ENCODE data around the gene PDE4D.
"Not testable (repeated sequence)": the region's sequence is repeated elsewhere in the genome, so short reads cannot be mapped to it uniquely, and the experiment has no call there.

The PDE4D gene

DNA sequence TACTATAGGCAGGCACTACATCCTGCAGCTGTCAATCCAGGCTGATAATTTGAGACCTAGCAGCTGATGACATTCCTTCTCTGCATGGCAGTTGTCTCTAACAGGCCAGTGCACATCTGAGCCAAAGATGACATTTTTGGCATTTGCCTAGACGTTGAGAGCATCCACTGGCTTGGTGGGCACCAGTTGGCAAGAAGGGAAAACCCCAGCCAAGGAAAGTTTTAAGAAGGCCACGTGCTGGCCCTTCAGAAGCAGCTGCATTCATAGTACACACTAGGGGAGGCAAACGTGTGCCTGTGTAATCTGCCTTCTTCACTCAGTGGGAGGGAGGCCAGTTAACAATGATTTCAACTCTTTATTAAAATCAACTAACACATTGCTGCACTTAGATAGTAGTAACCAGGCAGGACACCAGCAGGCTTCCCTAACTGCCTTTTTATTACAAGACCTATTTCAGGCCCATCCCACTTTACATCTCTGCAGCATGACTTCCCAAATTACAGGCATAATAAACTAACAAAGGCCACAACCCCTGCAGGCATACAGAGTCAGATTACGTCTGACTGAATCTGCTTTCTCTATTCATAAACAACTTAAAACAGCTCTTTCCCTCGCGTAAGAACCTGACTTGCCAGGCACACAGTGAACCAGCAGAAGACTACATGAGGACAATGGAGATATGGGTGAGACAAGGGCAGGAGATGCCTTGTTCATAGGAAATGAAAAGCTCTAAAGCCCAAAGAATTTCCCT lies 576.3 kb downstream of the PDE4D start:
- no peak for DNase-seq

DNA sequence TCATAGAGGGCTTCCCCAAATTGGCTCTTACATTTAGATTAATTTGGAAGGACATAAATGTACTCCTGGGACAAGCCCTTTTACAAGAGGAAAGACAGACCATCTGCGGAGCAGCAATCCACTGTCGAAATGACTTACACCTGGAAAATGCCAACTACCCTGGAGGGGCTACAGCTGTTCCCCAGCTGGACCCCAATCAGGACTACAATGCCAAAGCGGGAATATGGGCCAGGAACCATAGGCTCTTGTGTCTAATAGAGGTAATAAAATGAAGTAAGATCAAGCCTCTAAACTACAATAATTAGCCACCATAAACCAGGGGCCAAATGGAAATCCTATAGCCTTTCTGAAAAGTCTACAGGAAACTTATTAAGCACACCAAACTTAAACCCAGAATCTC lies 581.3 kb downstream of the PDE4D start:
- no peak for DNase-seq

DNA sequence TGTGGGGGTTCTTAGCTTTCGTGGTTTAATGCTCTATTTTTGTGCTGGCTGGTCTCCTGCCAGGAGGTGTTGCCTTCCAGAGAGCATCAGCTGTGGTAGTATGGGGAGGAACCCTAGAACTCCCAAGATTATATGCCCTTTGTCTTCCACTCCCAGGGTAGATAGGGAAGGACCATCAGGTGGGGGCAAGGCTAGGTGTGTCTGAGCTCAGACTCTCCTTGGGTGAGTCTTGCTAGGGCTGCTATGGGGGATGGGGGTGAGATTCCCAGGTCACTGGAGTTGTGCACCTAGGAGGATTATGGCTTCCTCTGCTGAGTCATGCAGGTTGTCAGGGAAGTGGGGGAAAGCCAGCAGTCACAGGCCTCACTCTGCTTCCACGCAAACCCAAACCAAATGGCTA lies 584.8 kb downstream of the PDE4D start:
- DNase-seq: not testable (repeated sequence)

DNA sequence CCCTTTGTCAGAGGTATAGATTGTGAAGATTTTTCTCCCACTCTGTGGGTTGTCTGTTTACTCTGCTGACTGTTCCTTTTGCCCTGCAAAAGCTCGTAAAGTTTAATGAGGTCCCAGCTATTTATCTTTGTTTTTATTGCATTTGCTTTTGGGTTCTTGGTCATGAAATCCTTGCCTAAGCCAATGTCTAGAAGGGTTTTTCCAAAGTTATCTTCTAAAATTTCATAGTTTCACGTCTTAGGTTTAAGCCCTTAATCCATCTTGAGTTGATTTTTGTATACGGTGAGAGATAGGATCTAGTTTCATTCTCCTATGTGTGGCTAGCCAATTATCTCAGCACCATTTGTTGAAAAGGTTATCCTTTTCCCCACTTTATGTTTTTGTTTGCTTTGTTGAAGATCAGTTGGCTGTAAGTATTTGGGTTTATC lies 590.2 kb downstream of the PDE4D start:
- DNase-seq: not testable (repeated sequence)

DNA sequence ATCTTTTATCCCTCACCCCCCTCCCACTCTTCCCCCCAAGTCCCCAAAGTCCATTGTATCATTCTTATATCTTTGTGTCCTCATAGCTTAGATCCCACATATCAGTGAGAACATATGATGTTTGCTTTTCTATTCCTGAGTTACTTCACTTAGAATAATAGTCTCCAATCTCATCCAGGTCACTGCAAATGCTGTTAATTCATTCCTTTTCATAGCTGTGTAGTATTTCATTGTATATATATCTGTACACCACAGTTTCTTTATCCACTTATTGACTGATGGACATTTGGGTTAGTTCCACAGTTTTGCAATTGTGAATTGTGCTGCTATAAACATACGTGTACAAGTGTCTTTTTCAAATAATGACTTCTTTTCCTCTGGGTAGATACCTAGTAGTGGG lies 591.0 kb downstream of the PDE4D start:
- not testable (repeated sequence) for DNase-seq

DNA sequence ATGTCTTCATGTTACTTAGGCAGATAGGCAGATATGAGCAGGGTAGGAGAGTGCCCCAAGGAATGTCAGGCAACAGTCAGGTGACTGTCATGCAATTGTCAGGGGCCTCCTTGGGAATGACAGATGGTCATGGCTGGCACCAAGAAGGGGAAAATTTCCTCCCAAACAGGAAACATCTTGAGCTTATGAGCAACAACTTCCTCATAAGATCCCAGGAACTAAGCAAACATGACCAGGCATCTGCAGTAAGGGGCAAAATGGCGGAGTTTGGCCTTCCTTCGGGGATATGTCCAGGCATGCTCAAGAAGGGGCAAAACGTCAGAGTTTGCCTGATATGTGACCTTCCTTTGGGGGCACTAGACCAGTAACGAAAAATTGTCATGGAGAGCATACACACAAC lies 591.8 kb downstream of the PDE4D start:
- no peak for DNase-seq

DNA sequence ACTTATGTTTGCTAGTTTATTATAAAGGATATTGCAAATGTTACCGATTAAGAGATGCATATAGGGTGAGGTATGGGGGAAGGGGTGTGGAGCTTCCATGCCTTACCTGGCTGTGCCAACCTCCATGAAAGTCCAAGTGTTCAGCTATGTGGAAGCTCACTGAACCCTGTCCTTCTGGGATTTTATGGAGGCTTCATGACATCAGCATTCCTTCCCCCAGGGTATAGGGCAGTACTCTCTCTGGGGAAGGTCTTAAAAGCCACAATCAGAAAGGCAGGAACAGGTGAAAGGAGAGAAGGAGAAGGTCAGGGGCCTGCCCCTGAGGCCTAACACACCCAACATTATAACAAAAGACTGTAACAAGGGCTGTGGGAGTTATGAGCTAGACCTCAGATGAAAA lies 592.6 kb downstream of the PDE4D start:
- DNase-seq: no peak

DNA sequence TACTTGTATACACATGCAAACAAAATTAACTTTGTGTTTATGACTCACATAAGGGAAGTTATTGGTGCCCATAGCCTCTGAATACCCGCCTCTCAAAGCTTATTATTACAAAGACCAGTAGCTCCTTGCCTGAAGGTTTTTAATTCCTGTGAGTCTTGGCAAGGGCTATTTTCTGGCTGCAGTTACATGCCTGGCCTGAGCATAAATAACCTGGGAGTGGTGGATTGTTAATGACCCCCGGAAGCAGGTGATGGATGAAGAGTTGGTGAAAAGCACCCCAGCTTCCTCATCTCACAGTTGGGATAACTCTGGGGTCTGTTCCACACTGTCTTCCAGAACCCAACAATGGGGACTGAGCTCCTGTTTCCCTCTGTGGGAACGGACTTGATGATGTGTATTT lies 594.5 kb downstream of the PDE4D start:
- no peak for DNase-seq

DNA sequence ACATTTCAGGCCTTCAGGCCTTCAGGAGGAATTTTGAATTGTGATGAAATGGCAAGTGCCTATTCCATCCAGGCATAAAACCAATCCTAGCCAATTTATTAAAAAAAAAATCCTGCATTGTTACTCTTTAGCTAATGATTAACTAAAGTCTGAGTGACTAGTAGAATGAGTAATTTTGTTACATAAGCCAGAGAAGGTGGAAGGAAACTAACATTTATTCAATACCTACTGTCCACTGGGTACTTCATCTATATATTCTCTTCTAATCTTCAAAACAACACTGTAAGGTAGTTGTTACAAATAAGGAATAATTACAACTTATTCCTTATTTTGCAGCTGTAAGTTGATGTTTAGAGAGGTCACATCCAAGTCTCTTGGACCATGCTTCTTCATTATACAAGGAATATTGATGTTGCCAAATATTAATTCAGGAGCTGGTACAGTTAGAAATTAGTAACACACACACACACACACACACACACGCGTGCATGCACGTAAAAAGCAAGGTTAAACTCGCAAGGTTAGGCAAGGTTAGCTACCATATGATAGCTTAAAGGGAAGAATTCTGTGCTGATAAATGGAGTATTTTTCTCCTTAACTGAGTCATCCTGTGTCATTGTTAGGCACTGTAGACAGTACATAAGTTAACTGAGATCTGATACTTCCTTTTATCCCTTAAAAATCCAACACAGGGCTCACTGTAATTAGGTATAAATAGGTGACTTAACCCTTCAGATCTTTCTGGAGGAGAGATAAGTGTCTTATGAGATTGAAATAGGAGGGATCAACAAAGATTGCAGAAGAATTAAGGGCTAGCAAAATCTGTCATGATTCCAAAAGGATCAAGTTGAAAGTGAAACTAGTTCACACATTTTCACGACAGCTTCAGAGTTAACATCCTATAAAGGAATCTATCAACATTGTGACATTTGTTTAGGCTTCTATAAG lies 596.9 kb downstream of the PDE4D start:
- DNase-seq: no peak

DNA sequence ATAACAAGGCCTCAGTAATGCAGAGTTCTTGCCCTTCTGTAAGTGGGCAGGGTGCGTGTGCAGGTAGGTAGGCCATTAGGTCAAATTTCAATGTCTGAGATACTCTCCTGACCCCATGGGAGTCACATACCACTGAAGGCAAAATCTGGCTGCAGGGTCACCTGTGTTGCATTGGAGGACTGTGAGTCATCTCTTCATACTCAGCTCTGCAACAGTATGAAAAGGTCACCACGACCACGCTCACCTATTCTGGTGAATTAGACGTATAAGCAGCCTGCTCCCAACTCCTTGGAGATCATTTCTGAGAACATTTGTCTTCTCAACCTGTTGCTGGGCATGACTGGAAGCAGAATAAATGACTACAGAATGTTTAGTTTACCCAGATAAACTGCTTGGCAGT lies 599.8 kb downstream of the PDE4D start:
- DNase-seq: no peak

DNA sequence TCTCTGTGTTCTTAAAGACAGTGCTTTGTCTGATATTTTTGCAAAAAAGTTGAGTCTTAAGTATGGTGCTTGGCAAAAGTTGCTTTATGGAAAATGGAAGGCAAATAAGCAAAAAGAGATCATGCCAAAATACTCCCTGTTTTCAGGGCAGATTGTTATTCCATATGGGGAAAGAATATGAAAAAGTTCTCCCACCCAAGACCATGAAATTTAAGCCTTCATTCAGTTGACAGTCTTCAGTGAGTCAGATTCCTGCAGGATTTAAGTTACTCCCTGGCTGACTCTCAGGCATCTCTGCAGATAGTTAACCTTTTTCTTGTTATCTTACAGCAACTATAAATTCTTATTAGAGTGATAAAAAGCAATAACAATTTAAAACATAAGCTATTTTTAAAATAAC lies 601.6 kb downstream of the PDE4D start:
- no peak for DNase-seq

DNA sequence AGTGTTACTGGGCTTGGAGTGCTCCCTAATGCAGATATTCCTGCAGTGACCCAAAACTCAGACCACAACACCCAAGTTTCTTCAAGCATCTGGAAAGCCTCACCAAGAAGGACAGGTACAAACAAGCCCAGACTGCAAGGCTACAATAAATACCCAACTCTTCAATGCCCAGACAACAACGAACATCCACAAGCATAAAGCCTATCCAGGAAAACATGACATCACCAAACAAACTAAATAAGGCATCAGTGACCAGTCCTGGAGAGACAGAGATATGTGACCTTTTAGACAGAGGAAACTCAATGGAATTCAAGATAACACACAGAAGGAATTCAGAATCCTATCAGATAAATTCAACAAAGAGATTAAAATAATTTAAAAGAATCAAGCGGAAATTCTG lies 605.6 kb downstream of the PDE4D start:
- no peak for DNase-seq

DNA sequence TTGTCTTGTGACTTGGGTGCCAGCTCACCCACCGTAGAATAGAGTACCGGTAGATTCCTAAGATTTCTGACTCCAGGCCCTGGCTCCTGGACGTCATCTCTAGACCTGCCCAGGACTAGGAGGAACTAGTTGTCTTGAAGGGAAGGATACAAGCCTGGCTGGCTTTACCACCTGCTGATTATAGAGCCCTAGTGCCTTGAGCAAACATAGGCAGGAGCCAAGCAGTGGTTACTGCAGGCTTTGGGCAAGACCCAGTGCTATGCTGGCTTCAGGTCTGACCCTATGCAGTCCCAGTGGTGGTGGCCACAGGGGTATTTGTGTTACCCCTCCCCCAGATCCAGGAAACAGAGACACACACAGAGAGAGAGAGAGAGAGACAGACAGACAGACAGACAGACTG lies 606.2 kb downstream of the PDE4D start:
- no peak for DNase-seq

DNA sequence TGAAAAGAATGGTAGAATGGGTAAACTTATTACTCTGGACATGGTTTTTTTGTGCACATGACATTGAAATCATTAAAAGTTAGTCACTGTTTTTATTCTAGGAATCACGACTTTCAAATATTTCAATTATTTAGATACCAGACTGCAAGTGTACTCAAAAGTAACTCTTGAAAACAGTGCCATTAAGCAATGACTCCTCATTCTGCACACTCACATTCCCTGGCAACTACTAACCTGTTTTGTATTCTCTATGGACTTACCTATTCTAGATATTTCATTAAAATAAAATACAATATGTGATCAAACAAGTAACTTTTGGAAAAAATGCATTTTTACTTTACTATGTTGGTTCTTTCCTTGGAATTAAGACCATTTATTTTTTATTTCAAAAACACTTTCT lies 607.0 kb downstream of the PDE4D start:
- no peak for DNase-seq

DNA sequence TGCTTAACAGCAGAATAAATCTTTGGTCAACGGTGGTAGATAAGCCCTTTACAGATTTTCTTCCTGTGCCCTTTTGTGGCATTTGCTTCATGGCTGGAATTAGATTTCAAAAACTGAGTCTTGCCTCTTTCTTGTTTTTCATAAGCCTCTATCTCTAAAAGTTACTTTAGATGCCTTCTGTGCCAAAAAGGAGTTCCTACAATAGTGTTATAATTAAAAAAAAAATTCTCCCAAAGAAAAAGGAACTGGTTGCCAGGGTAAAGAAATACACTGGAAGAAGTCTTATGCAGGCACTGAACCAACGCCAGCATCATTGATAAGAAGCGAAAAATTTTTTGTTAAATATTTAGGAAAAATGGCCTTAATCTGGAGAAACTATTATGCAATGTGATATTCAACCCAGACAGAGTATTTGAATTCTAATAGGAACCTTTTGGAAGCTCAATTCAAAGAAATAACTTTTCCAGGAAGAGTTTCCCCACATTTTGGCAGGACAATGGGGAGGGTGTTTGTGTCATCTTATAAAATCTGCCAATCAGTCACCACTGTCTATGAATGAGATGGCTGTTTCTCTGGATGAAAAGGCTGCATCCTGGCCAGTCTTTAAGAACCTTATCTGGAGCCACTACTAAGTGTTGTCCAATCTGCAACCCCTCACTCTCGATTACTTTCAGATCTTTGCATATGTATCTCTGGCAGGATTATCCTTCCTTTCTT lies 608.1 kb downstream of the PDE4D start:
- DNase-seq: no peak

DNA sequence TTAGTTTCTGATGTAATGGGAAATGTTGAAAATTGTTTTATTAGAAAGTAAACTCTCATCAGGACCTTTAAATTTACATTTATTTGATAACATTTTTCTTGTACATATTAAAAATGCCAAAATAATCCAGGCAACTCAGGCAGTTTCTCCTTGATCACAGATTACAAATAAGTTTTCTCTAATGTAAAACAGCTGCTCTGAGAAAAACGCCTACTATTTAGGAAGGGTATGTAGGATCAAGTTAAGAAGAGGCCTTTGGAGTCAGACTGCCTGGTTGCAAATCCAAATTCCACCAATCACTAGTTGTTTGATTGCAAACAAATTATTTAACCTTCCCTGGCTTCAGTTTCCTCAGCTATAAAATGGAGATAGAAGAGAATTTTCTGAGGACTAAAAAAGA lies 610.8 kb downstream of the PDE4D start:
- DNase-seq: no peak

DNA sequence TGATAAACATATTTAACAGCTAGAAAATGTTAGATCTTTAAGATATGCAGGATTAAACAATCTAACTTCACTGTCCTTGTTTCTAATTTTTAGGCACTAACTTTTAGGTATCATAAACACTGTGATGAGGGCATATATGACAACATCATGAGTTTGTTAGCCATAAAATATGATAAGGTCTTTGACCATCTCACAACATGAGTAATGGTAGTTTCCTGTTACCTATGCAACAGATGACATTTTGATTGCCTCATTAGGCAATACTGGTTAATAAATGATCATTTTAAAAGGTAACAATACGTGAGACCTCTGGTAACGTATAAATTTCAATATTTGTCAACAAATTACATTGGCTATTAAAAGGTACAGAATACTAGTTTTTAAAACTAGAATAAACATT lies 613.5 kb downstream of the PDE4D start:
- no peak for DNase-seq

DNA sequence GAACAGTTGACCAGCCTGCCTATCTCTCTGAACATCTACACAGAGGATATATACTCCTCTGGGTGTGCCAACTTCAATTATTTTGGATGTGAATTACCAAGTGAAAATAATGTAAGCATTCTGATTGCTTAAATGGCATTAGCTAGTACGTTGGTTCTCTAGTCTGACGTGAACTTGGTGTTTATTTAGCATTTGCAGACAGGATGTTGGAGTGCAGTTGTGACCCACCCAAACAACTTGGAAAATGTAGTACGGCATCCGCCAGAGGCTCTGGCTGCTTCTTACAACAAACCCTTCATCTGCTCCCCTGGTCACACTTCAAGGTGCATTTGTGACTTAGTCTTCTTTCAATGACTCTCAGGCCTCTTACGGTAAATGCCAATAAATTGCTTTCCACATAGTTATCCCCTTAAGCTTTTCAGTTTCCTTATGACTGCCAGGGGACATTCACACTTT lies 616.6 kb downstream of the PDE4D start:
- DNase-seq: no peak

DNA sequence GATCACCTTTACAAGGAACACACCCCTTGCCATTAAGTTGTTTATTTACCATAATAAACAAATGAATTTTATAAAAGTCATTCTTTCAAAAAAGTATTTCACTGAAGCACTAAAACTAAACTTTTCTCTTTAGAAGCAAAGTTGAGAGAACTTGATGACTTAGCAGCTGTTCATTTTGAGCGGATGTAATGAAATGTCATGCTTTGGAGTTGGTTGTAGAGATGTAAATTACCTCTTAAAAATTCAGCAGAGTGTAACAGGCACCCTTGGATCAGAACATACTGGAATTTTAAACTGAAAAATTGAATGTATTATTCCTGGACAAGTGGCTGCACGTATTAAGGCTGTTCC lies 617.2 kb downstream of the PDE4D start:
- DNase-seq: no peak

DNA sequence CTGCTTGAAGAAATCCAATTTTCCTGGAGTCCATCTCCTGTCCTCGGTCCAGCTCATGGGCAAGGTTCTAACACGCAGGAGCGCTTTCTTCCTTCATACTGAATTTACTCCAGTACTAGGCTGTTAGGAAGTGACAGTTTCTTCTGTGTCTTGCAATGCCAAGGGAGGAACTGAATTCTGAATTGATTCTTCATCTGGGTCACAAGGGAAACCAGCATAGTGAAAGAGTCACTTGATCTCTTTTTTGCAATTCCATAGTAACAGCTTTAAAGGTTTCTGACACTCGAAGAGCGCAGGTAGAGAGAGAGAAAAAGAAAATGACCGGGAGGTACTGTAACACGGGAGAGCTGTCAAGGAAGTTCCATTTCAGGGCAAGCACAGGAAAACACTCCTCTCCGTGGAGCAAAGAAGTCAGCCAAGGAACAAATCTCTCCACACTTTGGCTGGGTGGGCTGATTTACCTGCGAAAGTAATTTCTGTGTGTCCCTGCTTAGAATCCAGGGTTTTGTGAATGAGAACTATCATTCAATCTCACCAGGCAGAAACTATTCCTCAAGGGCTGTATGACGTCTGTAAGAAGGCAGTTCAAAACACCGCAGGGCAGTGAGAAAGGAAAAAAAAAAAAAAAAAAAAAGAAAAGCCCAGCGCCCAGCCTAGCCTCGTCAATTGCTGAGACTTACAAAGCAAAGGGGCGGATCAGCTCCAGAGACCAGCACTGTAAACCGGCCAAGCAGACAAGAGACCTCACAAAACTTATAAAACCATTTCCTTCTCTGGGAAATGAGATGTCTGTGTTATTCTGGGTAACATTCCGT lies 617.8 kb downstream of the PDE4D start:
- no peak for DNase-seq

DNA sequence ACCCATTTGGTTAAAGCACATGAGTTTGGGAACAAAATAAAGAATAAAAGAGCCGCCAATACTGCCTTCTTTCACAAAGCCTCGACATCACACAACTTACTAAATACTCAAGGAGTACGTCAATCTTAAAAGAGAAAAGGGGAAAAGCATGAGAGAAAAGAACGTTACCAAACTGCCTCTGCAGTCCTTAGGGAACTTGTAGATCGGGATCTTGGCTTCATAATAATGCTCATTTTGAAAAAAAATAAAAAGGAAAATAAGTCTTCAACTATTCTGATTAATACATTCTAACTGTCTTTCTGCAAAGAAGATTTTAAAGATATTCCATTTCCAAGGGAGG lies 618.4 kb downstream of the PDE4D start:
- no peak for DNase-seq

DNA sequence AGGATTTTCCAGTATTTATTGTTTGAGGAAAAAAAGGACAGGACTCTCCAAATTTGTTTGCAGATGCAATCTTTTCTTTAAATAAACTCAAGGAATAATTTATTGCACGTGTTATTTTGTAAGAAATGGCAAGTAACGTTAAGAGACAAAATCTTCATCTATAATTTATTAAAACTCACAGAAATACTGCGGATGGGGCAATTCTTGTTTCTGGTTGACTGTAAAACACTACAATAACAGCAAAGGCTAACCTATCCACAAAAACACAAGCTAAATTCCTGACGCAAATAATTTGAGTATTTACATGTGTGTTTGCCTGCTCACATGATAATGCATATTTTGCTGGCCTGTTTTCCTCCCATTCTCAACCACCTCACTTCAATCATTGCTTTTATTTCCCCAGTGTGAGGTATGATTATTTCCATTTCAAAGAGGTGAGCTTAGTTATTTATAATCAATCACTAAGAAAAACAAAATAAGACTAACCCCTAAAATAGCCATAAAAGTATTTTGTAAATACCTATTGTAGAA lies 619.4 kb downstream of the PDE4D start:
- DNase-seq: no peak

Data from activated T-cell treated with anti-CD3 and anti-CD28 coated beads, Interleukin-2, amount 50 U/mL, for 1 hour (primary cell).